VCaP (cell line): ENCODE data around the gene DIO1.

Experiments used
- H3K27ac ChIP-seq: fragments of 450-650 bp; 2 replicates; pipeline ENCODE4 v1.5.1; 2017
- TF ChIP-seq, protein P1 (sequence below): fragments of 450-650 bp; conservative IDR thresholded peaks from 2 replicates; pipeline ENCODE4 v1.5.1; 2017; ENCODE audit warnings: mild to moderate bottlenecking, moderate library complexity

The DIO1 gene

DNA sequence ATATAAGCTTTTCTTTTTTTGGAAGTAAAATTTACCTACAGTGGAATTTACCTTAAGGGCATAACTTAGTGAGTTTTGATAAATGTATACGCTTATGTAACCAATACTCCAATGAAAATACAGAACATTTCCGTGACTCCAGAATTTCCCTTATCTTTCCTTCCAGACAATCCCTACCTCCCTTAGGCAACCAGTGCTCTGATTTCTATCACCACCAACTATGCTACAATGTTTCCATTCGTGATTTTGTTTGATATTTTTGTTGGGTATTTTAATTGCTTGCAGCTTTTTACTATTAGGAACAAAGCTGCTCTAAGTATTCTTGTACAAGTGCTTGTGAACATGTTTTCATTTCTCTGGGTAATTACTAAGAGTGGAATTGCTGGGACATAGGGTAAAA lies 36.9 kb downstream of the DIO1 start:
- TF ChIP-seq, protein P1, sequence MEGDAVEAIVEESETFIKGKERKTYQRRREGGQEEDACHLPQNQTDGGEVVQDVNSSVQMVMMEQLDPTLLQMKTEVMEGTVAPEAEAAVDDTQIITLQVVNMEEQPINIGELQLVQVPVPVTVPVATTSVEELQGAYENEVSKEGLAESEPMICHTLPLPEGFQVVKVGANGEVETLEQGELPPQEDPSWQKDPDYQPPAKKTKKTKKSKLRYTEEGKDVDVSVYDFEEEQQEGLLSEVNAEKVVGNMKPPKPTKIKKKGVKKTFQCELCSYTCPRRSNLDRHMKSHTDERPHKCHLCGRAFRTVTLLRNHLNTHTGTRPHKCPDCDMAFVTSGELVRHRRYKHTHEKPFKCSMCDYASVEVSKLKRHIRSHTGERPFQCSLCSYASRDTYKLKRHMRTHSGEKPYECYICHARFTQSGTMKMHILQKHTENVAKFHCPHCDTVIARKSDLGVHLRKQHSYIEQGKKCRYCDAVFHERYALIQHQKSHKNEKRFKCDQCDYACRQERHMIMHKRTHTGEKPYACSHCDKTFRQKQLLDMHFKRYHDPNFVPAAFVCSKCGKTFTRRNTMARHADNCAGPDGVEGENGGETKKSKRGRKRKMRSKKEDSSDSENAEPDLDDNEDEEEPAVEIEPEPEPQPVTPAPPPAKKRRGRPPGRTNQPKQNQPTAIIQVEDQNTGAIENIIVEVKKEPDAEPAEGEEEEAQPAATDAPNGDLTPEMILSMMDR = no peak
- H3K27ac ChIP-seq = peak overlapping the region; percentile 73; the same call in 1 of the 2 replicates

DNA sequence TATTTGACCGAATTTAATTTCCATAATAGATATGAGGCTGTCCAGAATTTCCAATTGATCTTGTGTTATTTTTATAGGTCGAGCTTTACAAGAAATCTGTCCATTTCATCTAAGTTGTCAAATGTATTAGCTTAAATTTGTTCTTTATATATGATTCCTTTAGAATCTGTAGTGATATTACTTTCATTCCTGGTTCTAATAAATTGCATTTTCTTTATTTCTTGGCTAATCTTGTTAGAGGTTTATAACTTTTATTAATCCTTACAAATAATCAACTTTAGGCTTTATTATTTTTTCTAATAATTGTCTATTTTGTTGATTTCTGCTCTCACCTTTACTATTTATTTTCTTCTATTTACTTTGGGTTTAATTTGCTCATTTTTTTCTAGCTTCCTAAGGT lies 37.5 kb downstream of the DIO1 start:
- TF ChIP-seq, protein P1 = no peak
- H3K27ac ChIP-seq = no peak overlapping the region

DNA sequence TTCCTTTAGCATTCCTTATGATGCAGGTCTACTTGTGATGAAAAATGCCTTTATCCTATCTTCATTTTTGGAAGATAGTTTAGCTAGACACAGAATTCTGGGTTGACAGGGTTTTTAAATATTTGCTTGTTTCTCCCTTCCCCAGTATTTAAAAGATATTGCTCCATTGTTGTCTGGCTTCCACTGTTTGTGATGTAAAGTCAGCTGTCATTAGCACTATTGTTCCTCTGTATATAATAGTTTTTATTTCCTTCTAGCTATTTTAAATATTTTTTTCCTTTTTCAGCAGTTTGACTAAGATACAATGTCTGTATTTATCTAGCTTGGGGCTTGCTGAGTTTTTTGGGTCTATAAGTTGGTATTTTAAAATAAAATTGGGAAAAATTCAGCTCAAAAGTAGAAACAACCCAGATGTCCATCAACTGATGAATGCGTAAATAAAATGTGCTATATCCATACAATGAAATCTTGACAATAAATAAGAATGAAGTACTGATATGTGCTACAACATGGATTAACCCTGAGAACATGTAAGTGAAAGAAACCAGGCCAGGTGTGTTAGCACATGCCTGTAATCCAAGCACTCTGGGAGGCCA lies 40.3 kb downstream of the DIO1 start:
- no peak overlapping the region for H3K27ac ChIP-seq
- TF ChIP-seq, protein P1 = no peak

DNA sequence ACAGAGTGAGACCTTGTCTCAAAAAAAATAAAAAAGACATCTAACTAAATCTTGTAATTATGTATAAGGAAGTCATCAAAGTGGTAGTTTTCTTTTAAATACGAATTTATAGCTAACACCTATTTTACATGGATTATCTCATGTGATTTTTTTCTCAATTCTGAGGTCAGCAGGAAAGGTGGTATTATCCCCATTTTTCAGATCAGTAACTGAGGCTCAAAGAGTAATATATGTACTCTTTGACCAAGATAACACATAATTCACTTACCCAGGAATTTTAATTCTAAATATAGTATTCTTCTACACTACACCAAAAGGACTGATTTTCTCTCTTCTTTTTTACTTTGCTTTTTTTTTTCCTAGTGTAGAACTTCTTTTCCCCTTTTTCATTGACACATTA lies 42.4 kb downstream of the DIO1 start:
- H3K27ac ChIP-seq = no peak overlapping the region
- TF ChIP-seq, protein P1 = no peak

DNA sequence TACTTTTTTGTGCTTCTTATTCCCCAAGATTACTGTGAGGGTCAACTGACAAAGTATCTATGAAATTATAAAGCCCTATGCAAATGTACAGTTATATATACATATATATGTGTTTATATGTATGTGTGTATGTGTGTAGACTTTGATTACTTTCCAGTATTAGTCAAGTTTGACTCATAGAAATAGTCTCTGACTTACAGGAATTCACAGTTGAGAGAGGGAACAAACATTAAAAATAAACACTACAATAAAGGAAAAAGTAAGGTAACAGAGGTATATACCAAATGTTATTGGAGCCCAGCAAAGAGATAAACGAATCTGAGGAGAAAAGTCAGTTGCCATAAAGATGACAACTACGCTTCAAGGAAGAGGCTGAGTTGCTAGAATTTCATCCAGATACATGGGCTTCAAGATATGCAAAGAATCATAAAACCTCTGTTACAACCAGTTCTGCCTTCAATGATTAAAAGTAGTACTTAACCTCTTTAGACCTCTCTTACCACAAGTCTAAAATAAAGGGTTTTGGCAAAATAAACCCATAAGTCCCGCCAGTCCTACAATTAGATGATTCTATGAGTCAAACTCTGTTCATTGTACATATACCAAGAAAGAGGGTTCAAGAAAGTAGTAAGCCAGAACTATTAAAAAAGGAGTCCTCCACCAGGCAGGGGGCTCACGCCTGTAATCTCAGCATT lies 44.3 kb downstream of the DIO1 start:
- TF ChIP-seq, protein P1 = no peak
- no peak overlapping the region for H3K27ac ChIP-seq

DNA sequence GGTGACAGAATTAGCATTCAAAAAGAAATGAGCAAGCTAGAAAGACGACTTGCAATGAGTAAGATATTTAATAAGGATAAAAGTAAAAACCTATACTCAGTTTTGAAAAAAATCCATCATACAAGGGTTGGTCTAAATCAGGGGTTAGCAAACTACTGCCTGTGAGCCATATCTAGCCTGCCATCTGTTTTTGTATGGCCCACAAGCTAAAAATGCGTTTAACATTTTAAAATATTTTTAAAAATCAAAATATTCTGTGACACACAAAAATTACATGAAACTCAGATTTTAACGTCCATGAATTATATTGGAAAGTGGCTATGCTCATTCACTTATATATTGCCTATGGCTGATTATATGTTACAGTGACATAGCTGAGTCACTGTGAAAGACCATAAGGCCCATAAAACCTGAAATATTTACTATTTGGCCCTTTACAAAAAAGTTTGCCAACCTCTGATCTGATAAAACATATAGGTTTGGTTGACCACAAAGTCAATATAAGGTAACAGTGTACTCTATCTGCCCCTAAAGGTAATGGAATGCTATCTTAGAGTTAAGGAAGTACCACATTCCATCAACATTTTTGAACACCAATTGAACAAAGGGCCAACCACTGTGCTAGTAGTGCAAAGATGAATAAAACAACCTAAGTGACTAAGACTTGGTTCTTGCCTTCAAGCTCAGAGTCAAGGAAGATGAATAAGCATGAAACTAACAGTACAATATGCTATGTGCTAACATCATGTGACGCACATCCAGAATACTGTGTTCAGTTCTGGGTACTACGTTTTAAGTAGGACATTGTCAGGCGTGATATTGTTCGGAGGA lies 48.4 kb downstream of the DIO1 start:
- H3K27ac ChIP-seq = no peak overlapping the region
- TF ChIP-seq, protein P1 = no peak

DNA sequence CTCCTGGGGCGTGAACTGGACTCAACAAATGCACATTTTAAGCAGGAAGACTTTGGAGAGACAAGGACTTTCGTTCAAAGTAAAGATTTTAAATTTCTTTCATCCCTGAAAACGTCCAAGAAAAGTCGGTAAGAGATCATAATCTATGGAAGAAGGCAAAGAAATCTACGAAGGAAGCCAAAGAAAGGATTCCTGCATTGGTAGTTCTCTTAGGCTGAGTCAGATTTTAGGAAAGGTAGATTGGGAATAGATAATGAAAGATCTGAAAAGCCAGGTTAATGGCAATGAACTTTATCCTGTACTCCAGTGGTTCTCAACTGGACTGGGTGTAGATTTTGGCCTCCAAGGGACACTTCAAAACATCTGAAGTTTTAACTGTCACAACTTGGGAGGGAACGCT lies 49.1 kb downstream of the DIO1 start:
- no peak overlapping the region for H3K27ac ChIP-seq
- TF ChIP-seq, protein P1 = no peak
